Hematopoietic multipotent progenitor cell (in vitro differentiated cells): Measurements from ENCODE around the gene SERPINB6. TPM values are rescaled to one million over a fixed set of nuclear protein-coding genes. Genes with fewer than 3 reads are reported as not detected.
"Not testable (repeated sequence)": the region's sequence is repeated elsewhere in the genome, so short reads cannot be mapped to it uniquely, and the experiment has no call there.

Source experiments
- DNase-seq, 3 donors: peaks; one replicate each; pipeline ENCODE4 v3.0.0-alpha.2; 2011 to 2015; ENCODE audit warnings: low read depth in 2 of 3, low spot score in 2 of 3
- total RNA-seq: library from RNA; depleted of rRNA; stranded (reverse); fragments of >200 nt; gene quantifications from one replicate; pipeline ENCODE4 v1.2.3, GENCODE V29; 2012

SERPINB6 gene
- 113 TPM for total RNA-seq

DNA sequence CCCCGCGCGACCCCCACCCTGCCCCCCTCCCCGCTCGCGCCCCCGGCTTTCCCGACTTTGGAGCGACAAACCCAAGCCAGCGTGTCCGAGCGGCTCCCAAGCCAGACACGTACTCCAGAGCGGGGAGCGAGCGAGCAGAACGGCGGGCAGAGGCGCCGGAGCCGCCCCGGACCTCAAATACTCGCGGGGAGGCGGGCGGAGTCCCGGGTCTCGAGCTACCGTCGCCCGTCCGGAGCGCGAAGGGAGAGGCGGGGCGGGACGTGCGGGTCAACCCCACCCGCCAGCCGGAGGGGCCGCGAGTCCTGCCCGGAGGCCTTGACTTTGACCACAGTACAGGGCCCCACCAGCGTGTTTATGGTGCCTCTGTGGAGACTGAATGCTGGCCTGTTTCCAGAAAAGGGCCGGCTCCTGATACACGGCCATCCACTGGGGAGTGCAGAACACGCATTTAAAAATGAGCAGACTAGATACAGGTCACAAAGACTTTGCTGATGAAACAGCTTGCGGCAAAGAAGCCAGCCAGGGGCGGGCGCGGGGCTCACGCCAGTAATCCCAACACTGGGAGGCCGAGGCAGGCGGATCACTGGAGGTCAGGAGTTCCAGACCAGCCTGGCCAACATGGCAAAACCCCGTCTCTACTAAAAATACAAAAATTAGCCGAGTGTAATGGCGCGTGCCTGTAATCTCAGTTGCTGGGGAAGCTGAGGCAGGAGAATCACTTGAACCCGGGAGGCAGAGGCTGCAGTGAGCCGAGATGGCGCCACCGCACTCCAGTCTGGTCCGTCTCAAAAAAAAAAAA lies at the start of gene SERPINB6:
Gene SERPINB6 (minus strand): TSS at position 148 of the 799 bp plus-strand sequence. CDS start 12,235 bp downstream, outside the sequence.
- DNase-seq = peak in 2 of 3 donors; percentile 60 to 69

DNA sequence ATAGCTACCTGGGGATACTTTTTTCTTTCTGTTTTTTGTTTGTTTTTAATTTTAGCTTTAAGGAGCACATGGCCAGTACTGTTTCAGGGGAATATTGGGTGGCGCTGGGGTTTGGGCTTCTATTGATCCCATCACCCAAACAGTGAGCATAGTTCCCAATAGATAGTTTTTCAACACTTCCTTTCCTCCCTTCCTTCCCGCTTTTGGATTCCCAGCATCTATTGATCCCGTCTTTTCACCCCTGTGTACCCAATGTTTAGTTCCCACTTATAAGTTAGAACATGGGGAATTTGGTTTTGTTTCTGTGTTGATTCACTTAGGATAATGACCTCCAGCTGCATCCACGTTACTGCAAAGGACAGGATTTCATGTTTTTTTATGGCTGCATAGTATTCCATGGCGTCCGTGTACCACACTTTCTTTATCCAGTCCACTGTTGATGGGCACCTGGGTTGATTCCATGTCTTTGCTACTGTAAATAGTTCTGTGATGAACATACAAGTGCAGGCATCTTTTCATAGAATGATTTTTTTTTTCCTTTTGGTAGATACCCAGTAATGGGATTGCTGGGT lies 48.5 kb upstream of the SERPINB6 start:
- no peak for DNase-seq

DNA sequence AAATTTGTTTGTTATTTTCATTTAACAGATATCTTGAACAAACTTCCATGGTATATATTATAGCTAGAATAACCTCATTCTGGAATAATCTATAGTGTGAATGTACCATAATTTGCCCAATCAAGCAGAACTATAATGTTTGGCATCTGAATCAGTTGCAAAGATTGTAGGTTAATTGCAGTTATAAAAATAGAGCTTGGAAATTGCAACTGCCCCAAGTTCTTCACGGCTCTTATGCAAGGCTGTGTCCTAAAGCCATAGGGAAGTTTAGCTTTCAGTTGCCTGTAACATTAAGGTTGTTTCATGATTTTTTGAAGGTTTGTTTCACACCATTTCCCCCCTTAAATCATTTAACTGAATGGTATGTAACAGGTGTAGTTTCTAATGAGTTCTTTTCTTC lies 47.7 kb upstream of the SERPINB6 start:
- DNase-seq = no peak

DNA sequence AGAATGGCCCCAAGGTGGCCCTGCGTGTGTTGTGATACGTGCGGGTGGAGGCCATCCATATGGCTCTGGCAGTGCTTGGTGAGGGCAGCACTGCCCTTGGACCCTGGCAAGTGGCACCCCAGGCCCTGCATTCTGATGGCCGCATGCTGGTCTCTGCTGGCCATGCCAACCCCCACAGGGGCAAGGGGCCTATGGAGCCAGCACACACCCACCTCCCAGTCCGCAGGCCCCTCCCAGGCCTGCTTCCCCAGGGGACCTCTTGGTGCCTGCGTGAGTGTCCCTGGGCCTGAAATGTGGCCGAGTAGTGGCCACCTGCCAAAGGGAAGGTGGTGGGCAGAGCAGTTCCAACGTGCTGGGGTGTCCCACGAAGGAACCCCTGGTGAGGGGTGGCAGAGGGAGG lies 45.9 kb upstream of the SERPINB6 start:
- DNase-seq = no peak

DNA sequence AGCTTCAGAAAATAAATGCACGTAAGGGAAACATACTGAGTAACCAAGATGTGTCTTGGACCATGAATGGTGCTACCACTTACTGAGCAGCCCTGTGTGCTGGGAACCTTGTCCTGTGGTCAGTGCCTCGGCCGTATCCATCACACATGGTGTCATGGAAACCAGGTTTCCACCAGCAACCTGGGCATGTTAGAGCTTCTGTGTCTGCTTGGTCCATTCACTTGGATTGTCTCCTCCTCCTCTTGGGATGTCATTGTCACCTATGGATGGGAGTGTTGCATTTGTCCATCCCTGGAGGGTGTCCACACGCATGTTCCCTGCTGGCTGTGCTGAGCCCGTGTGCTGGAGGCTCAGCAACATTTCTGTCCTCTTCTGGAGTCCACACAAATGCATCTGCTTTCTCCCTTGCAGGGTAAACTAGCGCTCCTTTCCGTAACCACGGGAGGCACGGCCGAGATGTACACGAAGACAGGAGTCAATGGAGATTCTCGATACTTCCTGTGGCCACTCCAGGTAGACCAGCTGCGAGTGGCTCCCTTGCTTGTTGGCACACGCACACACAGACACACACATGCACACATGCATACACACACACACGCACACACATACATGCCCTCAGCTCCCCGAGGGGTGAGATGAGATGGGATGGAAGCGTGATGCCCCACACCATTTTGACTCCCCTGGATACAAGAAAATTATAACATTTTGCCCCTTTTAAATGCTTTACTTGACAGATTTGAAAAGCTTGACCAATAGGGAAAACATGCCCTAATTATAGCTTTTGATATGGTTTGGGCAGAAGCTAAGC lies 45.3 kb upstream of the SERPINB6 start:
- no peak for DNase-seq

DNA sequence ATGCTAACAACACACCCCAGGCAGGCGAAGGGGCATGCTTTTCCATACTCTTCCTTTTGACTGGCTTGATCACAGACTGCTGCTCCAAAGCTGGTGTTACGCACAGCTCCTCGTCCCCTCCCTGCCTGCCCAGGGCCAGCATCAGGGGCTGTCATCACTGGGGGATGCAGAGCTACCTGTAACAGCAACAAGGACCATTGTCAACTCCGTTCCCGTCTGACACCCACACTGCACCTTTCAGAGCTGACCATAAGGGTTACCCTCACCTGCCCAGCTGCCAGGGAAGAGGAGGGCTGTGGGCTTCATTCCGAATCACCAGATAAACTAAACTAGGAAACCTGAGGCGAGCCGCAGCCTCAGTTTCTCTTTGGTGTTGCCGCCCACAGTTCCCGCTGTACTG lies 43.8 kb upstream of the SERPINB6 start:
- DNase-seq = no peak

DNA sequence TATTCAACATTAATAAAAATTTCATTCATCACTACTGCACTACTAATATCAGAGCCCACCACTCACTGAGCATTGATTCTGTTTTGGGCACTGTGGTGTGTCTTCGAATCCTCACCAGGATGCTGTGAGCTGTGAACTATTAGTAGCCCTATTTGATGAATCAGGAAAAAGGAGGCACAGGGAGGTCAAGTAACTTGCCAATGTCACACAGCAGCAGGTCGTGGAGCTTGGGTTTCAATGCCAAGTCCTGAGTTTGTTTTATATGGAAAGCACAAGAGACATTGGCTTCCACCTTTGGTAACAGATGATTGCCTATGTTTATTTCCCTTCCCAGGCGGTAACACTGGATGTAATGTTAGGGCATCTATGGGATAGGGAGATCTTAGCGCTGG lies 43.3 kb upstream of the SERPINB6 start:
- DNase-seq = no peak

DNA sequence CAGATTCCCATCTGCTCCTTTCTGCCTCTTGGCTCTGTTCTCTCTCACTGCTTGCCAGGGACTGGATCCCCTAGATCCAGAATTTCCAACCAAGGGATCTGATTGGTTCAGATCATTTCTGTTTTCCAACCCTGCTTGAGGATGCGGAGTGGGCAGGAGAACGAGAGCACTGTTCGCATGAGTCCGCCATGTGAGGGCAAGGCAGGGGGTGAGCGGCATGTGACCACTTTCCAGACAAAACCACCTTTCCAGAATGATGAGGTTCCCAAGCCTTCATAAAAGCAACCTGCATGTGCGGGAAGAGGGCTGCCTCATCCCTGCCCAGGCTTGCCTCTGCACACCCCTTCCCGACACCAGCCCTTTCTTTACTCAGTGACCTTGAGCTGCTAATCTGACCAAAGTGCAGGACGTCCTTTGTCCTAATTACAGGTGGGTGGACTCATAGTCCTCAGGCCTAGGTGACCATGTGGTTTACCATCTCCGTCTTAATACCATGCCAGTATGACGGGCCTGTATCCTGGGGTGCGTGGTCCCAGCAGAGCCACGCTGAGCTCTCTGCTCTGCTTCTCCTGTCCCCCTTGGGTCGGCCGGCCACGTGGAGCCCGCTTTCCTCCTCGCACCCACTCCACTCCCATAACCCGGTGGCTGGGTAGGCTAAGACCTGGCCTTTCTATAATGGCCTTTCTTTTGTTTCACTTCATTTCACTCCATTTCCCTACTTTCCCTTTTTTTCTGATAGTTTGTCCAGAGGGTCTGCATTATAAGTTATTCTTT lies 42.7 kb upstream of the SERPINB6 start:
- DNase-seq = no peak

DNA sequence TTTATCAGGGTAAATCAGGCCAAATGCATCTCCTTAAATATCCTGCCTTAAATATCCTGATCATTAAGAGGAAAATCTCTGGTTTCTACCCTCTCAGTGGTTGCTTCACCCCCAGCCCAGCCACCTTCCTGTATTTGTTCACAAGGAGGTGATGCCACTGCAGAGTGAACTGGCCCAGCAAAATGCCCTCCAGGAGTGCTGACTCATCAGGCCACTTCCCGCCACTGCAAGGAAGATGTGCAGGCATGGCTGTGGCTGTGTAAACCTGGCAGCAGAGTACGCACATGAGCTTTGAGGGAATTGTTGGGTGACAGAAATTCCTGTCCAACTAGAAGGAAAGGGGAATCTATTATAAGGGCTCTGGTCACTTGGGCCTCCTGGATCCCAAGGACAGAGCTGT lies 42.1 kb upstream of the SERPINB6 start:
- peak in 1 of 3 donors; percentile 52 for DNase-seq

DNA sequence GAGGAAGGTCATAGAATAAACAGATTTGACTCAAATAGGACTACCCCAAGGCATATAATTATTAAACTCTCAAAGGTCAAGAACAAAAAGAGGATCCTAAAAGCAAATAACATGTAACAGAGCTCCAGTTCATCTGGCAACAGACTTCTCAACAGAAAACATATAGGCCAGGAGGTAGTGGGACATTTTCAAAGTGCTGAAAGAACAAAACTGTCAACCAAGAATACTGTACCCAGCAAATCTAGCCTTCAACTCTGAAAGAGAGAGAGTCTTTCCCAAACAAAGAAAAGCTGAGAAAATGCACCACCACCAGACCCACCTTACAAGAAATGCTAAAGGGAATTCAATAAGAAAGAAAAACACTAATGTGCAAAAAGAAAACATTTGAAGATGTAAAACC lies 40.2 kb upstream of the SERPINB6 start:
- DNase-seq = peak in 1 of 3 donors; percentile 45

DNA sequence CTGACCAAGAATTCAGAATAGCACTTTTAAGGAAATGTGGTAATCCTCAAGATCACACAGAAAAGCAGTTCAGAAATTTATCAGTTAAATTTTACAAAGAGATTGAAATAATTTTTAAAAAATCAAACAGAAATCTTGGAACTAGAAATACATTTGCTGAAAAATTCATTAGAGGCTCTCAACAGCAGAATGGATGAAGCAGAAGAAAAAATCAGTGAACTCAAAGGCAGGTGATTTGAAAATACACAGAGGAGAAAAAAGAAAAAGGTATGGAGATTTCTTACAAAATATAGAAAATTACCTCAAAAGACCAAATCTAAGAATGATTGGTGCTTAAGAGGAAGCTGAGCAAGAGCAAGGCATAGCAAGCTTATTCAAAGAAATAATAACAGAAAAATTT lies 39.8 kb upstream of the SERPINB6 start:
- no peak for DNase-seq

DNA sequence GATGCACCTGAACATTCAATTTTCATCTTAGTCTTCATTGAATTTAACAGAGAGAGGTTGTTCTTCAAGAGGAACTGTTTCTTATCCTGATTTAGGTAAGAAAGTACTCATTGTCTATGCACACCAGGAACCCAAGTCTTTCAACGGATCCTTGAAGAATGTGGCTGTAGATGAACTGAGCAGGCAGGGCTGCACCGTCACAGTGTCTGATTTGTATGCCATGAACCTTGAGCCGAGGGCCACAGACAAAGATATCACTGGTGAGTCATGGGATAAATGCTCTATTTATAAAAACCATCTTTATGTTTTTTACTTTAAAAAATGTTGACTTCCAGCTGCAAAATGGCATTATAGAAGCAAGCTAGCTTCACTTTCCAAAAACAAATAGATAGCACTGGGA lies 38.6 kb upstream of the SERPINB6 start:
- no peak for DNase-seq

DNA sequence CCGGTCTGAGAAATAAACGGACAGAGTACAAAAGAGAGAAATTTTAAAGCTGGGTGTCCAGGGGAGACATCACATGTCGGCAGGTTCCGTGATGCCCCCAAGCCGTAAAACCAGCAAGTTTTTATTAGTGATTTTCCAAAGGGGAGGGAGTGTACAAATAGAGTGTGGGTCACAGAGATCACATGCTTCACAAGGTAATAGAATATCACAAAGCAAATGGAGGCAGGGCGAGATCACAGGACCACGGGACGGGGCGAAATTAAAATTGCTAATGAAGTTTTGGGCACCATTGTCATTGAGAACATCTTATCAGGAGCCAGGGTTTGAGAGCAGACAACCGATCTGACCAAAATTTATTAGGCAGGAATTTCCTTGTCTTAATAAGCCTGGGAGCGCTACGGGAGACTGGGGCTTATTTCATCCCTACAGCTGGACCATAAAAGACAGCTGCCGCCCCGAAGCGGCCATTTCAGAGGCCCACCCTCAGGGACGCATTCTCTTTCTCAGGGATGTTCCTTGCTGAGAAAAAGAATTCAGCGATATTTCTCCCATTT lies 37.4 kb upstream of the SERPINB6 start:
- DNase-seq = not testable (repeated sequence)

DNA sequence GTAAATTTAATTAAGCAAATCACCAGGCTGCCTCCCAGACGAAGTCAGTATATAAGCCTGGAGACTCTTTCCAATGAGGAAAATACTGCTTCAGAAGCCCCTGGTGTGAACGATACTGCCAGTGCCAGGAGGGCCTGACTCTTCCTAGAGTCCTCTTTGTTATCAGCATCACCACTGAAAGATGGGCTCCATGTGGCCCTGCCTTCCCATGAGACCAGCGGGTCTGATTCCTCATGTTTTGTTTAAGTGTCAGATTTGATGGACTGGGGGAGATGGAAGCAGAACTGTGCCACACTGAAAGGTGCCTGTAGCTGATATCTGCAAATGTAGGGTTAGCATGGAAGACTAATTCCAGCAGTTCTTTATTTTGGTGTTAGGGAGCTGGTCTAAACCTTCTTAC lies 36.2 kb upstream of the SERPINB6 start:
- DNase-seq = no peak

DNA sequence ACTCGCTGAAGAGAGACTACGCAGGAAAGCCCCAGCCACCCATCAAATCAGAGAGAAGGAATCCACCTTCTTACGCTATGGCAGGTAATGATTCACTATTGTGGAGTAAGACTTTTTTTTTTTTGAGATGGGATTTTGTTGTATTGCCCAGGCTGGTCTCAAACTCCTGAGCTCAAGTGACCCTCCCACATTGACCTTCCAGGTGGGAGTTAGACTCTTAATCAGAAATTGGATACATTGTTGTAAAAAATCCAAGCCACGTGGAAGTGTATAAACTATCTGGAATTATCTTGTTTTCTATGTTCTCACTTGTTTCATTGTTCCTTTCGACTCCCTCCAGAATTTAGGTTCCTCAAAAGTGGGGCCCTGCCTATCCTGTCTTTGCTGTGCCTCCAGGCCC lies 35.1 kb upstream of the SERPINB6 start:
- DNase-seq = no peak

DNA sequence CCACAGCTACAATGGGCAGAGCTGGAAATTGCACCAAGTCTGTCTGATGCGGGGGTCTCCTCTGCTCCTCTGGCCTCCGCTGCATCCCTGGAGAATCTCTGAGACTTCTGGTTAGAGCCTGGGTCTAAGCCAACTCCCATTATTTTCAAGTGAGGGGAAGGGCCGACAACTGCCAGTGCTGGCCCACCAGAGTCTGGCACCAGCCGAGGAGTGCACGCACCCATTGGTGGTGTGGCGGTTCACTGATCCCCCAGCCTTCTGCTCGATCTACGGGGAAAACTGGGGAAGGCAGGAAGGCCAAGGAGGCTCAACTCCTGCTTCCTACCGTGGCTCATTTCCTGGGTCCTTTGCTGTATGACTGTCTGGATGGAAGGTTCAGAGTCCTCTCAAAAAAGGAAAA lies 34.5 kb upstream of the SERPINB6 start:
- no peak for DNase-seq

DNA sequence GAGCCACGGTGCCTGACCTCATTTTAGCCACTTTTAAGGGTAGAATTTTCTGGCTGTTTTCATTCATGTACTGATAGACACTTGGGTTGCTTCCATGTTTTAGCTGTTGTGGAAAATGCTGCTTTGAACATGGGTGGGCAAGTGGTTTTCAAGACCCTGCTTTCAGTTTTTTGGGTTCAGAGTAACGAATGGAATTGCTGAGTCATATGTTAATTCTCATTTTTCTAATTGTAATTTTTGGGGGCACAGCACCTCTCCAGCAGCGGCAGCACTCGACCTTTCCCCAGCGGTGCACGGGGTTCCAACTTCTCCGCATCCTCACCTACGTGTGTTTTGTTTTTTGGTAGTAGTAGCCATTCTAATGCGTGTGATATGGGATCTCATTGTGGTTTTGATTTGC lies 33.7 kb upstream of the SERPINB6 start:
- DNase-seq = no peak

DNA sequence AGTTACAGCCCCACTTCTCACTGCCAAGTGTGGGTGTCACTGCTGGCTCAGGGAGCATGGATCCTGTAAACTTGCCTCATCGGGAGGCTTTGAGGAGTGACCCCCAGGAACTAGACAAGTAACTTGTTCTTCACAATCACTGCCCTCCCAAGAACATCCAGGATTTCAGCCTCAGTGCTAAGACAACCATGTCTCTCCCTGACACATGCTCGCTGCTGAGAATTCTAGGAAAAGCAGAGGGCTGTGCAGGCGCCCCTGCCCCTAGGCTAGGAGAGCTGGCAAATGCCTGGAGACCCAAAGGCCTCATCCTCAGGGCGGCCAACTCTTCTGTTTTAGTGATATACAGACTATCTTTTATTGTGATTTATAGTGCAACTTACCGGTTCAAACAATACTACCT lies 31.9 kb upstream of the SERPINB6 start:
- DNase-seq = not testable (repeated sequence)

DNA sequence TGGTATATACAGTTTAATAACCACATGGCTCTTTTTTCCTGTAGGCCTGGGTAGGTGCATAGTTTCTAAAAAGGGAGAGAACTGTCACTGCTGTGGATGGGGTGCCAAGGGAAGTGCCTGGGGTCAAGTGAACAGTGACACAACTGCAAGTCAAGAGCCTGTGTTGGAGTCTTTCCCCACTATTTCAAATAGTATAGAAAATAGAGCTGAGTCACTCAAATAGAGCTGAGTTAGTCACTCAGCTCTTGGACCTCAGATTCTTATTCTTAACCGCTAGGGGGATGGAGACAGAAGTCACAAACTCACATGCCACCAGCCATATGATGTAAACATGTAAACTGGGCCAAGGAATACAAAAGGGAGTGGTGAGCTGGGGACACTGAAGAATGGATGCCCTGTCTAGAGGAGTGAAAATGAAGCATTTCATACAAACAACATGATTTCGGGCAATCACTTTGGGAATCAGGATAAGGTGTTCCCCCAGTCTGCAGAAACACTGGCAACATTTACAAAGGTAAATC lies 30.5 kb upstream of the SERPINB6 start:
- DNase-seq = peak in 2 of 3 donors; percentile 85 to 87

DNA sequence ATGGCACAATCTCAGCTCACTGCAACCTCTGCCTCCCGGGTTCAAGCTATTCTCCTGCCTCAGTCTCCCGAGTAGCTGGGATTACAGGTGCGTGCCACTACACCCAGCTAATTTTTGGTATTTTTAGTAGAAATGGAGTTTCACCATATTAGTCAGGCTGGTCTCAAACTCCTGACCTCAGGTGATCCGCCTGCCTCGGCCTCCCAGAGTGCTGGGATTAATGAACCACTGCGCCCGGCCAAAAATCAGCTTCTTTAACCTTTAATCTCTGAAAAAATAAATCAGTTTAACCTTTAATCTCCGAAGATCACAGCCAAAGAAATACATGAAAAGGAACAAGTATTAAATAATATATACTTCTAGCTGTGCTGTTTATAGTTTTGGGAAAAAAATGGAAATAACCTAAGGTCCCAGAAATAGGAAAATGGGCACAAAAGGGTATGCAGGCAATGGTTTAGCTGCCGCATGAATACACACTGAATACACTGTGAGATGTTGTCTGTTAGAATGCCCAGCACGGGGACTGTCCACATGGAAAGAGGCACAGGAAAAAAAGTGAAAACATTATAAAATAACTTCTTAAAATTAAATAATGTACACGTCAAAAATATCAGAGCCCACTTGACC lies 29.9 kb upstream of the SERPINB6 start:
- no peak for DNase-seq
